ENCODE data around the gene TMPRSS2. TPM values are rescaled to one million over a fixed set of nuclear protein-coding genes. Genes with fewer than 3 reads are reported as not detected.

Gene TMPRSS2
- total RNA-seq, 2 donors from 2014 or later: 0.78 TPM; not detected in 1

DNA sequence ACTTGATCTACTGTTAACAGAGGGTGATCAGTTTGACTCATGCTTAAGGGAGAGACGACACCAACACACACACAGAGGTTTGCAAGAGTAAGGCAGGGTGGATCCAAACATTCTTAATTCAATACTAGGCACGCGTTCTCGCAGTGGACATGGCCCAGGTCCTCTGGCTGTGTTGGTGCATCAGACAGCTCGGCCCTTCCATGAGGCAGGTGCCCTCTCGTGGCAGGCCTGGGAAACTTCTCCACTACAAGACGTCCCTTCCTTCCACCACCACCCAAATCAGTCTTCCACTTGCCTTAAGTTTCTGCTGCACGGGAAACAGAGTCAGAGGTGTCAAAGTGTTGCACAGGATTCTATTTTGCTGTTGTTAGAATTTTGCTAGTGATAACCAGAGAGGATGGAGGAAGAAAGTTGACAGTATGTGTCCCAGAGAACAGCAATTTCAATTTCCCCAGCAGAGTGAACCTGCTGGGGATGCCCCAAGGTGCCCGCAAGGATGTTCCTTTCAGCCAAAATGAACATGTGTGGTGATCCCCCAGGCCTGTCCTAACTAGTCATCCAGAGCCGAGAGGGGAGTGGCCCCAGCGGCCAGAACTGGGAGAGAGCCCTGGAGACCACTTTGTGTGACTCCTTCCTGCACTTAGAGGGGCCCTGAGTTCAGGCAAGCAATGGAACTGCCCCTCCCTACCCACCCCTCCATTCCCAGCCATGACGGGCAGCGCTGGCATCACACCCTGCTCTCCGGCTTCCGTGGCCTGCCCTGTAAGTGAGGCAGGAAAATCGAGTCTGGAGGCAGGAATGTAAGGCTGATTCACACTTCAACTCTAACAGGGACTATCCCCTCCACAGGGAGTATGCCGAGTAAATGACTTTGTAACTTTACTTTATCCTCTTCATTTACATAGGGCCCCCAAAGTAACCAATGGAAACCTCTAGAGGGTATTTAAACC lies 47.1 kb downstream of the TMPRSS2 start:
- peak; percentile 76 for TF ChIP-seq CTCF (IDR thresholded peaks at IDR 0.05)
- H3K36me3 ChIP-seq: peaks cover 21% of the 10 kb centered on the region
- no peaks in the 10 kb centered on the region for H3K27me3 ChIP-seq (replicated peaks; ENCODE audit: insufficient read depth)
- no peak overlapping the region for H3K27ac ChIP-seq
- peak; percentile 28 for DNase-seq (ENCODE audit: low spot score)
- no peak overlapping the region for H3K4me3 ChIP-seq
- no peaks in the 10 kb centered on the region for H3K4me1 ChIP-seq (ENCODE audit: control insufficient read depth in 1 of 2, low read depth in 2 of 2)
- ATAC-seq (ENCODE audit: insufficient number of reproducible peaks, low FRiP score, low read depth): no peak
- H3K9me3 ChIP-seq: no peaks in the 10 kb centered on the region

GRCh38 chr21:41459884-41460534 lies 47.9 kb downstream of the TMPRSS2 start:
- H3K4me1 ChIP-seq (ENCODE audit: control insufficient read depth in 1 of 2, low read depth in 2 of 2): no peaks in the 10 kb centered on the region
- no peak for ATAC-seq (ENCODE audit: insufficient number of reproducible peaks, low FRiP score, low read depth)
- H3K36me3 ChIP-seq: peaks cover 30% of the 10 kb centered on the region
- H3K9me3 ChIP-seq: no peaks in the 10 kb centered on the region
- H3K27me3 ChIP-seq (replicated peaks; ENCODE audit: insufficient read depth): no peaks in the 10 kb centered on the region
- TF ChIP-seq CTCF (IDR thresholded peaks at IDR 0.05): no peak
- DNase-seq (ENCODE audit: low spot score): no peak
- no peak overlapping the region for H3K27ac ChIP-seq
- no peak overlapping the region for H3K4me3 ChIP-seq

DNA sequence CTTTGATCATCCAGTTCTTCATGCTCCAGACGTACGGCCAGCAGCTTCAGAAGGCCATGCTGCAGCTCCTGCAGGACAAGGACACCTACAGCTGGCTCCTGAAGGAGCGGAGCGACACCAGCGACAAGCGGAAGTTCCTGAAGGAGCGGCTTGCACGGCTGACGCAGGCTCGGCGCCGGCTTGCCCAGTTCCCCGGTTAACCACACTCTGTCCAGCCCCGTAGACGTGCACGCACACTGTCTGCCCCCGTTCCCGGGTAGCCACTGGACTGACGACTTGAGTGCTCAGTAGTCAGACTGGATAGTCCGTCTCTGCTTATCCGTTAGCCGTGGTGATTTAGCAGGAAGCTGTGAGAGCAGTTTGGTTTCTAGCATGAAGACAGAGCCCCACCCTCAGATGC lies 49.4 kb downstream of the TMPRSS2 start:
- H3K36me3 ChIP-seq: peaks cover 32% of the 10 kb centered on the region
- no peaks in the 10 kb centered on the region for H3K4me1 ChIP-seq (ENCODE audit: control insufficient read depth in 1 of 2, low read depth in 2 of 2)
- no peak for TF ChIP-seq CTCF (IDR thresholded peaks at IDR 0.05)
- no peak overlapping the region for H3K4me3 ChIP-seq
- no peaks in the 10 kb centered on the region for H3K27me3 ChIP-seq (replicated peaks; ENCODE audit: insufficient read depth)
- H3K27ac ChIP-seq: no peak overlapping the region
- no peaks in the 10 kb centered on the region for H3K9me3 ChIP-seq
- ATAC-seq (ENCODE audit: insufficient number of reproducible peaks, low FRiP score, low read depth): no peak
- DNase-seq (ENCODE audit: low spot score): no peak

DNA sequence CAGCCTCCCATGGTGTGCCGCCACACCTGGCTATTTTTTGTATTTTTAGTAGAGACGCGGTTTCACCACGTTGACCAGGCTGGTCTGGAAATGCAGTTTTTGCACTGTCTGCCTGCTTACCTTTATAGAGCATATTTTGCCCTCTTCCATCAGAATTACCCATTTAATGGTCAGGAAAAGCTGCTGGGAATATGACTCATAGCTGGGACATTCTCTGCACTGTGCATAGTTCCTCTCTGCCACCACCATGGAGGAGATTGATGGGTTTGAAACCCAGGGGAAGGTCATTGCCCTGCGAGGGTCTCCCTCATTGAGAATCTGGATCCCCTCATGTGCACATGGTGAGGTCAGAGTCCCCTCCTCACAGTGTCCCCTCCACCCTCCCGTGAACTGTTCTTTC lies 49.8 kb downstream of the TMPRSS2 start:
- Histone ChIP-seq H3K9me3 (no peaks in the 10 kb centered on the region), H3K27ac (no peak overlapping the region), H3K4me1 (ENCODE audit: control insufficient read depth in 1 of 2, low read depth in 2 of 2) (no peaks in the 10 kb centered on the region), H3K36me3 (peaks cover 36% of the 10 kb centered on the region), H3K4me3 (no peak overlapping the region), H3K27me3 (replicated peaks; ENCODE audit: insufficient read depth) (no peaks in the 10 kb centered on the region)
- DNase-seq (ENCODE audit: low spot score) (no peak), ATAC-seq (ENCODE audit: insufficient number of reproducible peaks, low FRiP score, low read depth) (no peak)
- no peak for TF ChIP-seq CTCF (IDR thresholded peaks at IDR 0.05)

DNA sequence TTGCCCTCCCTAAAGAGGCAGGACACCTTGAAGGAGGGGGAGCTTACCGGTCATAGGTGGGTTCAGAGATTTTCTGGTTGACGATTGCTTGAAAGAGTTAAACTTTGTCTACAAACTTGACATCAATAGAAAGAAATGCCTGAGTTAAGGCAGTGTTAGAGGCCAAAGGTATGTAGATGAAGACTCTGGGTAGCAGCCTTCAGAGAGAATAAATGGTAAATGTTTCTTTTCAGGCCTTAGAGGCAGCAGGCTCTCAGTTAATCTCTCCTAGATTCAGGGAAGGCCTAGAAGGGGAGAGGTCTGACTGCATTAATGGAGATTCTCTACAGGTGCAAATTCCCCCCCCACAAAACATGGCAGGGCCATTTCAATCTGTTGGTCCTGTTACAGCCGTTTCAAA lies 54.2 kb downstream of the TMPRSS2 start:
- no peaks in the 10 kb centered on the region for H3K9me3 ChIP-seq
- H3K27me3 ChIP-seq (replicated peaks; ENCODE audit: insufficient read depth): no peaks in the 10 kb centered on the region
- ATAC-seq (ENCODE audit: insufficient number of reproducible peaks, low FRiP score, low read depth) (no peak), DNase-seq (ENCODE audit: low spot score) (no peak)
- no peaks in the 10 kb centered on the region for H3K4me1 ChIP-seq (ENCODE audit: control insufficient read depth in 1 of 2, low read depth in 2 of 2)
- H3K4me3 ChIP-seq: no peak overlapping the region
- H3K27ac ChIP-seq: no peak overlapping the region
- H3K36me3 ChIP-seq: peaks cover 60% of the 10 kb centered on the region
- no peak for TF ChIP-seq CTCF (IDR thresholded peaks at IDR 0.05)
